IPS DF 4.7 (cell line): ENCODE measurements around the gene DDR2.
"Not testable (repeated sequence)": the region's sequence is repeated elsewhere in the genome, so short reads cannot be mapped to it uniquely, and the experiment has no call there.

ENCODE experiments used
- DNase-seq: peaks from one replicate; pipeline ENCODE4 v3.0.0-alpha.2; 2013; ENCODE audit warnings: low spot score; ENCODE audit errors: extremely low read depth

DDR2 gene

GRCh38 chr1:162720996-162721395 lies 88.7 kb downstream of the DDR2 start:
- DNase-seq, result no peak

- DNase-seq, result no peak
Observed at GRCh38 chr1:162721471-162721870, 89.2 kb downstream of the DDR2 start.

GRCh38 chr1:162722036-162722435 lies 89.8 kb downstream of the DDR2 start:
- no peak for DNase-seq

- DNase-seq, result no peak
Observed at GRCh38 chr1:162724583-162725120, 92.4 kb downstream of the DDR2 start.

- DNase-seq, result no peak
Observed at GRCh38 chr1:162725301-162725837, 93.1 kb downstream of the DDR2 start.

GRCh38 chr1:162726555-162726954 lies 94.3 kb downstream of the DDR2 start:
- DNase-seq, result no peak

GRCh38 chr1:162727493-162727892 lies 95.2 kb downstream of the DDR2 start:
- DNase-seq, result not testable (repeated sequence)

- DNase-seq, result no peak
Observed at GRCh38 chr1:162728573-162728972, 96.3 kb downstream of the DDR2 start.

GRCh38 chr1:162729195-162729774 lies 97.0 kb downstream of the DDR2 start:
- not testable (repeated sequence) for DNase-seq

- no peak for DNase-seq
Observed at GRCh38 chr1:162732094-162732493, 99.8 kb downstream of the DDR2 start.

GRCh38 chr1:162732566-162733335 lies 100.5 kb downstream of the DDR2 start:
- DNase-seq, result no peak

- DNase-seq, result no peak
Observed at GRCh38 chr1:162733336-162733590, 101.0 kb downstream of the DDR2 start.

- DNase-seq, result no peak
Observed at GRCh38 chr1:162734047-162734446, 101.8 kb downstream of the DDR2 start.

GRCh38 chr1:162736184-162736583 lies 103.9 kb downstream of the DDR2 start:
- no peak for DNase-seq

GRCh38 chr1:162736633-162737067 lies 104.4 kb downstream of the DDR2 start:
- no peak for DNase-seq

GRCh38 chr1:162740755-162741154 lies 108.5 kb downstream of the DDR2 start:
- no peak for DNase-seq

GRCh38 chr1:162741574-162741973 lies 109.3 kb downstream of the DDR2 start:
- DNase-seq, result no peak

- not testable (repeated sequence) for DNase-seq
Observed at GRCh38 chr1:162746264-162746942, 114.1 kb downstream of the DDR2 start.

GRCh38 chr1:162753001-162753658 lies 120.9 kb downstream of the DDR2 start:
- DNase-seq, result no peak

- no peak for DNase-seq
Observed at GRCh38 chr1:162753998-162754585, 121.8 kb downstream of the DDR2 start.

- no peak for DNase-seq
Observed at GRCh38 chr1:162755306-162755705, 123.0 kb downstream of the DDR2 start.
